Breast epithelium (tissue), 4 donors: Measurements from ENCODE around the gene BEND4. TPM values are rescaled to one million over a fixed set of nuclear protein-coding genes. Genes with fewer than 3 reads are reported as not detected.

Experiments used
- DNase-seq, 2 donors: peaks; one replicate each; pipeline ENCODE4 v3.0.0-alpha.2; 2019; ENCODE audit warnings: low spot score in 2 of 2
- H3K27ac ChIP-seq, 2 donors: fragments of 200-600 bp; sonication (generic) in 1 of 2; one replicate each; pipeline ENCODE4 v1.5.1; 2016 to 2019; ENCODE audit warnings: mild to moderate bottlenecking in 1 of 2
- H3K27me3 ChIP-seq, 2 donors: fragments of 200-600 bp; sonication (generic) in 1 of 2; one replicate each; pipeline versions ENCODE4 v1.5.1 to v1.6.0; 2017 to 2019; ENCODE audit warnings: control low read depth in 1 of 2, mild to moderate bottlenecking in 1 of 2
- H3K36me3 ChIP-seq: fragments of 200-600 bp; one replicate; pipeline ENCODE4 v1.5.1; 2019
- H3K4me1 ChIP-seq, 2 donors: fragments of 200-600 bp; sonication (generic); one replicate each; pipeline ENCODE4 v1.5.1; 2016 to 2019; ENCODE audit warnings: control low read depth in 1 of 2
- H3K4me3 ChIP-seq, 3 donors: fragments of 200-600 bp; sonication (generic); 1 replicate in 2 of 3; 2 replicates in 1 of 3; pipeline ENCODE4 v1.5.1; 2016 to 2019; ENCODE audit warnings: mild to moderate bottlenecking in 3 of 3, moderate library complexity in 2 of 3
- H3K9me3 ChIP-seq, 2 donors: fragments of 200-600 bp; sonication (generic) in 1 of 2; one replicate each; pipeline ENCODE4 v1.5.1; 2016 to 2019; ENCODE audit warnings: control low read depth in 1 of 2
- CTCF ChIP-seq, 3 donors: fragments of 450-650 bp; IDR thresholded peaks; one replicate each; pipeline ENCODE4 v1.5.1; 2016 to 2017; ENCODE audit warnings: antibody characterized with exemption in 3 of 3, mild to moderate bottlenecking in 3 of 3, moderate library complexity in 3 of 3
- POLR2A ChIP-seq: fragments of 450-650 bp; IDR thresholded peaks from one replicate; pipeline ENCODE4 v1.6.1; 2016; ENCODE audit warnings: antibody characterized with exemption, mild to moderate bottlenecking, moderate library complexity
- POLR2AphosphoS5 ChIP-seq, 3 donors: sonication (generic); formaldehyde crosslinking; IDR thresholded peaks; one replicate each; pipeline ENCODE4 v1.6.1; 2017; ENCODE audit warnings: antibody characterized with exemption in 3 of 3
- intact Hi-C: fragments of 100-400 bp; cut with DNase I; formaldehyde crosslinking; loops from one replicate; pipeline ENCODE4 v1.15.1; 2023; ENCODE audit warnings: low total_unique reads
- total RNA-seq, 3 donors: library from RNA; depleted of rRNA; stranded (reverse); fragments of >200 nt; gene quantifications; one replicate each; pipeline ENCODE4 v1.1.0, GENCODE V29; 2016

Gene BEND4
- total RNA-seq, 3 donors from 2014 or later, result under 0.01 to 0.44 (median under 0.01) TPM

- TF ChIP-seq CTCF (IDR thresholded peaks at IDR 0.05) (no peak), POLR2AphosphoS5 (IDR thresholded peaks at IDR 0.05) (no peak), POLR2A (no peak)
- intact Hi-C loops, result no loop called here
- Histone ChIP-seq H3K9me3 (no peaks in the 10 kb centered on the region), H3K36me3 (peaks cover 3% of the 10 kb centered on the region), H3K27ac (no peak overlapping the region), H3K27me3 (no peaks in the 10 kb centered on the region), H3K4me3 (no peak overlapping the region), H3K4me1 (no peaks in the 10 kb centered on the region)
- DNase-seq, result no peak
Observed at GRCh38 chr4:42074294-42074693, 78.2 kb downstream of the BEND4 start.

GRCh38 chr4:42070463-42070862 lies 82.0 kb downstream of the BEND4 start:
- no peak for TF ChIP-seq POLR2AphosphoS5 (IDR thresholded peaks at IDR 0.05)
- Histone ChIP-seq H3K36me3 (peaks cover 3% of the 10 kb centered on the region), H3K27me3 (no peaks in the 10 kb centered on the region), H3K9me3 (no peaks in the 10 kb centered on the region), H3K4me1 (no peaks in the 10 kb centered on the region), H3K27ac (no peak overlapping the region), H3K4me3 (no peak overlapping the region)
- no peak for DNase-seq
- intact Hi-C loops, result no loop called here

GRCh38 chr4:42067264-42067663 lies 85.2 kb downstream of the BEND4 start:
- no peaks in the 10 kb centered on the region for H3K27me3 ChIP-seq
- no peaks in the 10 kb centered on the region for H3K4me1 ChIP-seq
- TF ChIP-seq CTCF (IDR thresholded peaks at IDR 0.05) (no peak), POLR2A (no peak), POLR2AphosphoS5 (IDR thresholded peaks at IDR 0.05) (no peak)
- H3K9me3 ChIP-seq, result no peaks in the 10 kb centered on the region
- no peak overlapping the region for H3K27ac ChIP-seq
- intact Hi-C loops, result no loop called here
- H3K4me3 ChIP-seq, result no peak overlapping the region
- DNase-seq, result no peak
- H3K36me3 ChIP-seq, result peaks cover 3% of the 10 kb centered on the region

GRCh38 chr4:42066402-42066801 lies 86.1 kb downstream of the BEND4 start:
- intact Hi-C loops, result no loop called here
- no peak for DNase-seq
- no peaks in the 10 kb centered on the region for H3K27me3 ChIP-seq
- peaks cover 3% of the 10 kb centered on the region for H3K36me3 ChIP-seq
- no peak overlapping the region for H3K4me3 ChIP-seq
- H3K9me3 ChIP-seq, result no peaks in the 10 kb centered on the region
- no peaks in the 10 kb centered on the region for H3K4me1 ChIP-seq
- H3K27ac ChIP-seq, result no peak overlapping the region
- TF ChIP-seq POLR2AphosphoS5 (IDR thresholded peaks at IDR 0.05), result no peak
- no peak for TF ChIP-seq CTCF (IDR thresholded peaks at IDR 0.05)
- no peak for TF ChIP-seq POLR2A

Other genes with a start within 250 kb of the BEND4 start
- 10 to 100 TPM; 35.7 to 52.7 (median 42.0) TPM for gene TMEM33, start 217.2 kb downstream of the BEND4 start, total RNA-seq
- gene DCAF4L1, start 170.9 kb downstream of the BEND4 start, total RNA-seq, result under 1 TPM; 0.29 to 0.48 (median 0.33) TPM
- 10 to 100 TPM; 36.6 to 59.9 (median 37.4) TPM for gene SLC30A9, start 162.1 kb downstream of the BEND4 start, total RNA-seq
- 1 to 10 TPM in 1 of 3 donors, under 1 TPM in 2; 0.33 to 3.8 (median 0.73) TPM for gene SHISA3, start 244.8 kb upstream of the BEND4 start, total RNA-seq